Fibroblast of pulmonary artery (primary cell): ENCODE results near the gene AZIN2.
A peak's percentile ranks its signal among the peaks of the same experiment; 100 is the strongest.

ENCODE experiments used
- DNase-seq: peaks from one replicate; pipeline ENCODE4 v3.0.0-alpha.2; 2010; ENCODE audit warnings: low read depth
- H3K4me3 ChIP-seq: replicated peaks from 2 replicates; pipeline ENCODE4 v1.5.1; 2011; ENCODE audit warnings: low read depth, mild to moderate bottlenecking, control low read depth, low read length, moderate library complexity
- TF ChIP-seq, protein P1 (sequence below): IDR thresholded peaks from 2 replicates; pipeline ENCODE4 v1.5.1; 2011; ENCODE audit warnings: mild to moderate bottlenecking, control low read depth, low read length, inconsistent platforms; ENCODE audit errors: missing control alignments

The AZIN2 gene

DNA sequence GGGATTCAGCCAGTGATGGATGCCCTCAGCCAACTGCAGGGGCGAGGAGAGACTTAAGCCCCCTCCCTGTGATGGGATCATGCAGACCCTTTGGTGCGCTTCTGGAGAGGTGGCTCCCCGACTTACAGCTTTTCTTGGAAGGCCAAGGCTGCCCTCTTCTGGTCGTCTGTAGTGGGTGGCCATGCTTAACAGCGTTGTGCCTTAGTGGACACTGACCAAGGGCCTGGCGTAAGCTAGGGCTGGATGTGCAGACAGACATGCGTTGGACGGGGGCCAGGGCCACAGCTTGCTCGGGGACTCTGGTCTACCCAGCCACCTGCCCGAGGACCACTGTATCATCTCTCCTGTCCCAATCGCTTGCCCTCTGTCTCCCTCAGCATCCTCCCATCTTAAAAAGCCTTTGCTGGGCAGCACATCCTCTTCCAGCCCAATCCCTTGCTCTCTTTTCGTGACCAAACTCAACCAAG, 5.5 kb downstream of the AZIN2 start:
- DNase-seq = peak; percentile 88
- H3K4me3 ChIP-seq = no peak overlapping the region
- TF ChIP-seq, protein P1, sequence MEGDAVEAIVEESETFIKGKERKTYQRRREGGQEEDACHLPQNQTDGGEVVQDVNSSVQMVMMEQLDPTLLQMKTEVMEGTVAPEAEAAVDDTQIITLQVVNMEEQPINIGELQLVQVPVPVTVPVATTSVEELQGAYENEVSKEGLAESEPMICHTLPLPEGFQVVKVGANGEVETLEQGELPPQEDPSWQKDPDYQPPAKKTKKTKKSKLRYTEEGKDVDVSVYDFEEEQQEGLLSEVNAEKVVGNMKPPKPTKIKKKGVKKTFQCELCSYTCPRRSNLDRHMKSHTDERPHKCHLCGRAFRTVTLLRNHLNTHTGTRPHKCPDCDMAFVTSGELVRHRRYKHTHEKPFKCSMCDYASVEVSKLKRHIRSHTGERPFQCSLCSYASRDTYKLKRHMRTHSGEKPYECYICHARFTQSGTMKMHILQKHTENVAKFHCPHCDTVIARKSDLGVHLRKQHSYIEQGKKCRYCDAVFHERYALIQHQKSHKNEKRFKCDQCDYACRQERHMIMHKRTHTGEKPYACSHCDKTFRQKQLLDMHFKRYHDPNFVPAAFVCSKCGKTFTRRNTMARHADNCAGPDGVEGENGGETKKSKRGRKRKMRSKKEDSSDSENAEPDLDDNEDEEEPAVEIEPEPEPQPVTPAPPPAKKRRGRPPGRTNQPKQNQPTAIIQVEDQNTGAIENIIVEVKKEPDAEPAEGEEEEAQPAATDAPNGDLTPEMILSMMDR = peak; percentile 82

DNA sequence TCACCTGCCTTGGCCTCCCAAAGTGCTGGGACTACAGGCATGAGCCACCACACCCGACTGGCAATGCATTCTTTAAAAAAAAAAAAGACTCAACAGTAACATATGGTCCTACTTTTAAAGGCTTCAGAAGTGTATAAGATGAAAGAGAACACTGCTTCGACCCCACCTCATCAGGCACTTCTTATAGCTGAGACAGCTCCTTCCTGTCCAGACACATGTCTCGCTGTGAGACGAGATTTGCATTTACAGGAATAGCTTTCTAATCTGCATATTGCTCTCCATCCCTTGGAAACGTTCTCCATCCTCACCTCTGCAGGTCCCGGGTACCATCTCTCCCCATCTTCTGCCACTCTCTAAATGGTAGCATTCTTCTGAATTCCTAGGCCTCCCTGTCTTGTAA, 6.7 kb downstream of the AZIN2 start:
- TF ChIP-seq, protein P1 = no peak
- DNase-seq = no peak
- no peak overlapping the region for H3K4me3 ChIP-seq

DNA sequence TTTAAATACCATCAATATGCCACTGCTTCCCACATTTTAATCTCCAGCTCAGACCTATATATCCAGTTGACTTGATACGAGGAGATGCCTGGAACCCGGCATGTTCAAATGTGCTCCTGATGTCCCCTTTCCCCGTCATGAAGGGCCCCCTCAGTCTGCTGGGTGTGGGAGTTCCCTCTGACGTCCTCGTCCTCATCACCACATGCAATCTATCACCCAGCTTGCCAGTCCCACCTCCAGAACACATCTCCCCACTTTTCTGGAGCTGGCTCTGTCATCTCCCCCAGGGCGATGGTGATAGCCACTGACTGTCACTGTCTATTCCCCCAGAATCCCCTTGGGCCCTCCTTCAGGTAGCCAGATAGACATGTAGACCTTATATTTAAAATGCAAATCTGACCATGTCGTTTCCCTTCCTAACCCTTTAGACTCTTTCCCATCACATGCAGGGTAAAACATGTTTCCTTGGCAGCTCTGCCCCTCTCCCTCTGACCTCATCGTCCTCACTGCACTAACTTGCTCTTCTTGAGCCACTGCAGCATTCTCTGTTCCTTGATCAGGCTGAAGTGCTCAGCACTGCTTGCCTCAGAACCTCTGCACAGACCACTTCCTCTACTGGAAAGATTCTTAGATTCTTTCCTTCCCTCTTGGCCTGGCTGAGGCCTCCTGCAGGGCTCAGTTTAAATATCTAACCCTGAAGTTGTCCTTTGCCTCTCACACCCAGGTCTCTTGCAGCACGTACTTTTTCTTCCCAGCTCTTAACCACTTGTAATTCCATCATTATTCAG, 7.4 kb downstream of the AZIN2 start:
- no peak overlapping the region for H3K4me3 ChIP-seq
- DNase-seq = no peak
- TF ChIP-seq, protein P1 = no peak

DNA sequence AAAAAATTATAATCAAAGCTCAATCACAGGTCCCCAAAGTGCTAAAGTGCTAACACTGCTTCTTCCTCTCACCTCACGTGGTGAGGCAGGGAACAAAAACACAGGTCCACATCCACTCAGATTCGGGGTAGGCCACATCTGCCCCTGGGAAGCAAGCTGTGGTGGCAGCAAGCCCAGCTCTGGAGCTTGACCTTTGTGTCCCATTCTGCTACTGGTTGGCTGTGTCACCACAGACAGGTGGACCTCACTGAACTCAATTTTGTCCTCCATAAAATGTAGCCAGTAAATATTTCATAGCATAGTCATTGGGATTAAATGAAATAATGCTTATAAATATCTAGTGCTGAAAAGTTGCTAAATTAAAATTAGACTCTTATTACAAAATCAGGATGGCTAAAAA, 8.5 kb downstream of the AZIN2 start:
- no peak for DNase-seq
- TF ChIP-seq, protein P1 = no peak

DNA sequence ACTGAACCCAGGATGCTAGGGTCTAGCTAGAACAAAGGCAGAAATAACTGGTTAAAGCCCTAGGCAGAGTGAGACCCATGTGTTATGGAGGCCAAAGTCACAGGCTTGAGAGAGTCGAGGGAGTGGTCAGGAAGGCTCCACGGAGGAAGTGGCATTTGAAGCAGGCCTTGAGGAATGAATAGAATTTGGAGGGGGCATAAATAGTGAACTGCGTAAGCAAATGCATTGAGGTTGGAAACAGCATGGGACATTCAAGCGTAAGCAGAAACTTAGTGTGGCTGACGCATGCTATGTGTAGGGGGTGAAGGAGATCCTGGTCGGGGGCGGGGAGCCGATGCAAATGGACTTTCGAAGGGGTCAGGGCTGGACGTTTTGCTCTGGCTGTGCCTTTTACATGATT, 11.5 kb downstream of the AZIN2 start:
- no peak for DNase-seq
- TF ChIP-seq, protein P1 = no peak
- H3K4me3 ChIP-seq = no peak overlapping the region

More for the DNA sequence above, 8.5 kb downstream of the AZIN2 start:
- H3K4me3 ChIP-seq = no peak overlapping the region

DNA sequence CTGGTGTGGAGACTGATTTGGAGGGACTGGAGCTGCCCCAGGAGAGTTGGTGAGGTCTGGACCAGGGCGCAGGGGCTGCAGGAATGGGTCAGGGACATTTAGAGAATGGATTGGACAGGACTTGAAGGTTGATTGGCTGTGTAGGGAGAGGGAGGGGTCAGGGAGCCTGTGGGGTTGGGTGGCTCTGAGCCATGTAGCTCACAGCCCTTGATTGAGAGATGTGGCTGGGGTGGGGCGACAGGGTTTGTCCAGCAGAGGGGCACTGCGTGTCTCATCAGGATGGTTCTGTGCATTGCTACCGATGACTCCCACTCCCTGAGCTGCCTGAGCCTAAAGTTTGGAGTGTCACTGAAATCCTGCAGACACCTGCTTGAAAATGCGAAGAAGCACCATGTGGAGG, 12.1 kb downstream of the AZIN2 start:
- TF ChIP-seq, protein P1 = no peak
- no peak overlapping the region for H3K4me3 ChIP-seq
- DNase-seq = no peak

DNA sequence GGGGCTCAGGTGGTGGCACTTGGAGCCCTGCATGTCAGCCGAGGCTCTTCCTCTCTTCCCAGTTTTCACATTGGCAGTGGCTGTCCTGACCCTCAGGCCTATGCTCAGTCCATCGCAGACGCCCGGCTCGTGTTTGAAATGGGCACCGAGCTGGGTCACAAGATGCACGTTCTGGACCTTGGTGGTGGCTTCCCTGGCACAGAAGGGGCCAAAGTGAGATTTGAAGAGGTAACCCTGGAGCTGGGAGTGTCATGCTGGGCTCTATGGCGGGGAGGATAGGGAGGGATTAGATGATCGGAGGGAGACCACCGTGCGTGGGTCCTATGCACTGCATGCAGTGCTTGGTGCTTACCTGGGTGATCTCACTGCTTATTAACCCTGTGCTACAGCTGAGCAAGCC, 13.5 kb downstream of the AZIN2 start:
- TF ChIP-seq, protein P1 = no peak
- DNase-seq = no peak
- H3K4me3 ChIP-seq = no peak overlapping the region
